ENCODE results near the gene ZNF99. TPM values are rescaled to one million over a fixed set of nuclear protein-coding genes. Genes with fewer than 3 reads are reported as not detected.
"Not testable (repeated sequence)": the region's sequence is repeated elsewhere in the genome, so short reads cannot be mapped to it uniquely, and the experiment has no call there.

Gene ZNF99
- not detected in 2 replicates for total RNA-seq (2014; rRNA removed; shearing (Covaris generic))

GRCh38 chr19:22783651-22784410 is at the start of gene ZNF99:
Gene ZNF99, minus strand, starts transcription at chr19:22784151. Its CDS starts 135 bp downstream, at chr19:22784016.
- H3K4me3 ChIP-seq (ENCODE audit: insufficient read depth, low read depth, low read length) = no peak within 1 kb of the TSS
- no peak for DNase-seq

GRCh38 chr19:22832031-22832762 is 48.2 kb upstream of the ZNF99 start, which contains the start of gene ZNF723:
Gene ZNF723, plus strand, starts transcription at chr19:22832291. Its CDS starts 89 bp downstream, at chr19:22832380.
- Histone ChIP-seq H3K27me3 (ENCODE audit: control insufficient read depth, insufficient read depth, low read length) (no peaks in the 10 kb centered on the region), H3K36me3 (replicated peaks; ENCODE audit: control insufficient read depth, insufficient read depth, low read length) (no peaks in the 10 kb centered on the region), H3K4me3 (ENCODE audit: insufficient read depth, low read depth, low read length) (no peak within 1 kb of the TSS)
- DNase-seq = no peak

More at GRCh38 chr19:22783651-22784410, at the start of gene ZNF99:
- Histone ChIP-seq H3K36me3 (replicated peaks; ENCODE audit: control insufficient read depth, insufficient read depth, low read length) (no peaks in the 10 kb centered on the region), H3K27me3 (ENCODE audit: control insufficient read depth, insufficient read depth, low read length) (no peaks in the 10 kb centered on the region)

- no peaks in the 10 kb centered on the region for H3K27me3 ChIP-seq (ENCODE audit: control insufficient read depth, insufficient read depth, low read length)
- no peak for DNase-seq
- no peak overlapping the region for H3K4me3 ChIP-seq (ENCODE audit: insufficient read depth, low read depth, low read length)
- no peaks in the 10 kb centered on the region for H3K36me3 ChIP-seq (replicated peaks; ENCODE audit: control insufficient read depth, insufficient read depth, low read length)
These were observed 47.3 kb upstream of the ZNF99 start for GRCh38 chr19:22831211-22831610.

GRCh38 chr19:22814124-22814523 is 30.2 kb upstream of the ZNF99 start:
- Histone ChIP-seq H3K36me3 (replicated peaks; ENCODE audit: control insufficient read depth, insufficient read depth, low read length) (no peaks in the 10 kb centered on the region), H3K4me3 (ENCODE audit: insufficient read depth, low read depth, low read length) (no peak overlapping the region), H3K27me3 (ENCODE audit: control insufficient read depth, insufficient read depth, low read length) (no peaks in the 10 kb centered on the region)
- no peak for DNase-seq

- Histone ChIP-seq H3K4me3 (ENCODE audit: insufficient read depth, low read depth, low read length) (no peak overlapping the region), H3K27me3 (ENCODE audit: control insufficient read depth, insufficient read depth, low read length) (no peaks in the 10 kb centered on the region), H3K36me3 (replicated peaks; ENCODE audit: control insufficient read depth, insufficient read depth, low read length) (no peaks in the 10 kb centered on the region)
- DNase-seq = no peak
These were observed 23.3 kb upstream of the ZNF99 start for GRCh38 chr19:22807061-22807835.

GRCh38 chr19:22806418-22806817 is 22.5 kb upstream of the ZNF99 start:
- H3K4me3 ChIP-seq (ENCODE audit: insufficient read depth, low read depth, low read length) = no peak overlapping the region
- no peaks in the 10 kb centered on the region for H3K27me3 ChIP-seq (ENCODE audit: control insufficient read depth, insufficient read depth, low read length)
- DNase-seq = no peak
- no peaks in the 10 kb centered on the region for H3K36me3 ChIP-seq (replicated peaks; ENCODE audit: control insufficient read depth, insufficient read depth, low read length)

- Histone ChIP-seq H3K36me3 (replicated peaks; ENCODE audit: control insufficient read depth, insufficient read depth, low read length) (no peaks in the 10 kb centered on the region), H3K27me3 (ENCODE audit: control insufficient read depth, insufficient read depth, low read length) (no peaks in the 10 kb centered on the region), H3K4me3 (ENCODE audit: insufficient read depth, low read depth, low read length) (no peak overlapping the region)
- DNase-seq = no peak
These were observed 13.1 kb upstream of the ZNF99 start for GRCh38 chr19:22797040-22797439.

- not testable (repeated sequence) for H3K27me3 ChIP-seq (ENCODE audit: control insufficient read depth, insufficient read depth, low read length); DNase-seq; H3K36me3 ChIP-seq (replicated peaks; ENCODE audit: control insufficient read depth, insufficient read depth, low read length); H3K4me3 ChIP-seq (ENCODE audit: insufficient read depth, low read depth, low read length)
These were observed 8.9 kb upstream of the ZNF99 start for GRCh38 chr19:22792863-22793262.

- H3K36me3 ChIP-seq (replicated peaks; ENCODE audit: control insufficient read depth, insufficient read depth, low read length) = no peaks in the 10 kb centered on the region
- no peak overlapping the region for H3K4me3 ChIP-seq (ENCODE audit: insufficient read depth, low read depth, low read length)
- H3K27me3 ChIP-seq (ENCODE audit: control insufficient read depth, insufficient read depth, low read length) = no peaks in the 10 kb centered on the region
- DNase-seq = no peak
These were observed 47.9 kb downstream of the ZNF99 start for GRCh38 chr19:22735911-22736645.

GRCh38 chr19:22733691-22734090 is 50.3 kb downstream of the ZNF99 start:
- H3K36me3 ChIP-seq (replicated peaks; ENCODE audit: control insufficient read depth, insufficient read depth, low read length) = no peaks in the 10 kb centered on the region
- H3K4me3 ChIP-seq (ENCODE audit: insufficient read depth, low read depth, low read length) = no peak overlapping the region
- no peaks in the 10 kb centered on the region for H3K27me3 ChIP-seq (ENCODE audit: control insufficient read depth, insufficient read depth, low read length)
- no peak for DNase-seq

- not testable (repeated sequence) for H3K36me3 ChIP-seq (replicated peaks; ENCODE audit: control insufficient read depth, insufficient read depth, low read length); H3K27me3 ChIP-seq (ENCODE audit: control insufficient read depth, insufficient read depth, low read length); H3K4me3 ChIP-seq (ENCODE audit: insufficient read depth, low read depth, low read length); DNase-seq
These were observed 55.7 kb downstream of the ZNF99 start for GRCh38 chr19:22728214-22728613.

- not testable (repeated sequence) for DNase-seq; H3K27me3 ChIP-seq (ENCODE audit: control insufficient read depth, insufficient read depth, low read length); H3K36me3 ChIP-seq (replicated peaks; ENCODE audit: control insufficient read depth, insufficient read depth, low read length); H3K4me3 ChIP-seq (ENCODE audit: insufficient read depth, low read depth, low read length)
These were observed 62.4 kb downstream of the ZNF99 start for GRCh38 chr19:22721533-22721932.

- Histone ChIP-seq H3K4me3 (ENCODE audit: insufficient read depth, low read depth, low read length) (no peak overlapping the region), H3K27me3 (ENCODE audit: control insufficient read depth, insufficient read depth, low read length) (no peaks in the 10 kb centered on the region), H3K36me3 (replicated peaks; ENCODE audit: control insufficient read depth, insufficient read depth, low read length) (no peaks in the 10 kb centered on the region)
- DNase-seq = peak; percentile 11
These were observed 75.0 kb downstream of the ZNF99 start for GRCh38 chr19:22708983-22709382.

GRCh38 chr19:22703096-22703495 is 80.9 kb downstream of the ZNF99 start:
- H3K36me3 ChIP-seq (replicated peaks; ENCODE audit: control insufficient read depth, insufficient read depth, low read length); H3K4me3 ChIP-seq (ENCODE audit: insufficient read depth, low read depth, low read length); H3K27me3 ChIP-seq (ENCODE audit: control insufficient read depth, insufficient read depth, low read length); DNase-seq: not testable (repeated sequence)
